ENCODE measurements around the gene NCK2. TPM values are rescaled to one million over a fixed set of nuclear protein-coding genes. Genes with fewer than 3 reads are reported as not detected.
"Not testable (repeated sequence)": the region's sequence is repeated elsewhere in the genome, so short reads cannot be mapped to it uniquely, and the experiment has no call there.

Gene NCK2
- polyA plus RNA-seq, 2 of the 4 experiments (the other 2 are of a cell fraction), result 17.1 to 17.8 TPM

- FAIRE-seq (no peak), ATAC-seq (no peak), DNase-seq (ENCODE audit: low read depth in 1 of 2, low spot score in 1 of 2) (no peak)
- Histone ChIP-seq H3K4me1 (no peaks in the 10 kb centered on the region), H3K4me2 (no peak overlapping the region), H3K9me3 (no peaks in the 10 kb centered on the region), H3K4me3 (no peak overlapping the region), H3K27ac (no peak overlapping the region)
- WGBS (ENCODE audit: missing lambda C conversion rate), result 79% methylated on average over 5 of the region's 6 CpGs
- ChIA-PET POLR2A (no interaction called here), CTCF (no interaction called here)
- TF ChIP-seq HES2 (IDR thresholded peaks at IDR 0.05) (no peak), HOXB13 (CRISPR knock-in tag; IDR thresholded peaks at IDR 0.05; ENCODE audit: low read depth) (no peak), CBX2 (IDR thresholded peaks at IDR 0.05; ENCODE audit: borderline replicate concordance, low read depth) (no peak), EHMT2 (IDR thresholded peaks at IDR 0.05; ENCODE audit: low read depth) (no peak), MAX (IDR thresholded peaks at IDR 0.05) (no peak), ZSCAN20 (CRISPR knock-in tag; IDR thresholded peaks at IDR 0.05) (no peak)
Observed at GRCh38 chr2:105768961-105769452, 24.3 kb downstream of the NCK2 start.

GRCh38 chr2:105769504-105769903 is 24.8 kb downstream of the NCK2 start:
- CTCF ChIA-PET, result no interaction called here

GRCh38 chr2:105770149-105770548 is 25.4 kb downstream of the NCK2 start:
- H3K27ac ChIP-seq, result no peak overlapping the region
- 88% methylated on average over 1 of the region's 1 CpG for WGBS (ENCODE audit: missing lambda C conversion rate)
- no peaks in the 10 kb centered on the region for H3K4me1 ChIP-seq
- H3K4me2 ChIP-seq, result no peak overlapping the region
- TF ChIP-seq HEYL (CRISPR knock-in tag; IDR thresholded peaks at IDR 0.05) (no peak), TP53 (CRISPR knock-in tag; IDR thresholded peaks at IDR 0.05) (no peak), EHMT2 (IDR thresholded peaks at IDR 0.05; ENCODE audit: low read depth) (no peak), CTCF (IDR thresholded peaks at IDR 0.05) (no peak), KDM5A (IDR thresholded peaks at IDR 0.05) (no peak), JUNB (IDR thresholded peaks at IDR 0.05) (no peak), BCL3 (IDR thresholded peaks at IDR 0.05) (no peak), SREBF2 (IDR thresholded peaks at IDR 0.05) (no peak), ZFP36 (IDR thresholded peaks at IDR 0.05; ENCODE audit: borderline replicate concordance, partially characterized antibody) (no peak), RCOR1 (IDR thresholded peaks at IDR 0.05; ENCODE audit: low read depth, low read length) (no peak), RFX5 (IDR thresholded peaks at IDR 0.05) (no peak), ELK1 (IDR thresholded peaks at IDR 0.05; ENCODE audit: low read depth, low read length) (no peak)
- ATAC-seq (no peak), DNase-seq (ENCODE audit: low read depth in 1 of 2, low spot score in 1 of 2) (no peak), FAIRE-seq (no peak)
- H3K4me3 ChIP-seq, result no peak overlapping the region
- ChIA-PET POLR2A (no interaction called here), CTCF (no interaction called here)
- no peaks in the 10 kb centered on the region for H3K9me3 ChIP-seq

More at GRCh38 chr2:105769504-105769903, 24.8 kb downstream of the NCK2 start:
- no peaks in the 10 kb centered on the region for H3K9me3 ChIP-seq
- DNase-seq (ENCODE audit: low read depth in 1 of 2, low spot score in 1 of 2), result no peak
- POLR2A ChIA-PET, result no interaction called here
- no peak overlapping the region for H3K4me2 ChIP-seq
- no peak overlapping the region for H3K4me3 ChIP-seq
- no peak overlapping the region for H3K27ac ChIP-seq
- 93% methylated on average over 9 of the region's 9 CpGs for WGBS (ENCODE audit: missing lambda C conversion rate)
- no peak for FAIRE-seq
- no peaks in the 10 kb centered on the region for H3K4me1 ChIP-seq
- ATAC-seq, result peak; percentile 64 to 70; a peak in 5 of 6 replicates
- no peak for TF ChIP-seq TFCP2L1 (CRISPR knock-in tag; IDR thresholded peaks at IDR 0.05)
- TF ChIP-seq CHD4 (IDR thresholded peaks at IDR 0.05; ENCODE audit: borderline replicate concordance), result no peak
- no peak for TF ChIP-seq KDM1A (IDR thresholded peaks at IDR 0.05; ENCODE audit: low read depth)

GRCh38 chr2:105771291-105771690 is 26.6 kb downstream of the NCK2 start:
- H3K4me3 ChIP-seq; ATAC-seq; H3K4me1 ChIP-seq; POLR2A ChIA-PET; DNase-seq (ENCODE audit: low read depth in 1 of 2, low spot score in 1 of 2); H3K27ac ChIP-seq; FAIRE-seq; H3K4me2 ChIP-seq; H3K9me3 ChIP-seq; CTCF ChIA-PET: not testable (repeated sequence)
- WGBS (ENCODE audit: missing lambda C conversion rate), result 91% methylated on average over 7 of the region's 7 CpGs

All from A549 (cell line).